ENCODE measurements around the gene GAP43.

The GAP43 gene

GRCh38 chr3:115658337-115659181 is 35.2 kb downstream of the GAP43 start:
- no peaks in the 10 kb centered on the region for H3K9me3 ChIP-seq
- peaks cover 0 to 19% (median 7%) of the 10 kb centered on the region in 4 donors for H3K4me1 ChIP-seq
- DNase-seq: peak; percentile 78 to 90
- no peaks in the 10 kb centered on the region for H3K36me3 ChIP-seq
- peak overlapping the region; percentile 93 to 98 for H3K27ac ChIP-seq
- TF ChIP-seq CTCF (IDR thresholded peaks at IDR 0.05): no peak
- peak overlapping the region; percentile 71 to 89 for H3K4me3 ChIP-seq
- intact Hi-C loops (cut with DNase I; ENCODE audit: low total_unique reads): loop anchor here (1.0 kb wide), 1 partner anchor 511 kb away; the partner anchor contains the start of gene ZBTB20
- H3K27me3 ChIP-seq: no peaks in the 10 kb centered on the region

DNA sequence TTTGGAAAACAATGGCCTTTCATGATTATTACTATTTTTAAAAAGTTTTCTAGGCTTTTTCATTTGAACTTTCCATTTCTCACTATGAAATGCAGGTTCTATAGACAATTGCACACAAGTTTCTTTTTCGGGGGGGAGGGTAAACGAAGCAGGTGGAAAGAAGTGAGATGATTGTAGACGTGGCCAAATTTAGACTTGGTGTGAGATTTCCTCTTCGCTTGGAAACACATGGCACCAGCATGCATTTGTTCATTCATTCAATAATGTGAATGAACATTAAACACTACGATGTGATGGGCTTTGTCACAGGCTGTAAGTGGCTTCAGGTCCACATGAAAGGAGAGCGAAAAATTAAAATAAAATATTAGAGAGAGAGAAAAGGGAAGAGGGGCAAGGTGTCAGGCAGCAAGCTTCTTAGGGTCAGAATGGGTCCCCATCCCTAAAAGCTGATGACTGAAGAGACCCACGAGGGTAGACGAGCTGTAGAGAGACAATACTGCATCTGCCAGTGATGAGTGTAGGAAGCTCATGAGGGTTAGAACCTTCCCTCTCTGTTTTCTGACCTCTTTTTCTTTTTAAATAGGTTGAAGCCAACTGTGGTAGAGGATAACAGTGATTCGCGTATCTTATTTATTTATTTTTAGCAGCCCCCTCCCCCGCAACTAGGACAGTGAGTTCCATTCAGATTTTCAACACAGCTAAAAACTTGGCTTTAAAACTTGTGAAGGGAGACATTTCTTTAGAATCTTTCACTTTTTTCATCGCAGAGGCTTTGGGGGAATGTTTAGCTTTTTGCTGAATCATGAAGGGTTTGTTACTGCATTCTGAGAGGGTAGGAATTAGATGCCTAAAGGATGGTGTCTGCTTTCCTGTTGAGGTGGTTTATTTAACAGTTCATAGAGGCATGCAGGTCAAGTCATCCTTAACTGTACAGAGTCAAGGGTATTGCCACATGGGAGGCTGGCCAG is 36.2 kb downstream of the GAP43 start:
- Histone ChIP-seq H3K4me1 (peaks cover 0 to 19% (median 7%) of the 10 kb centered on the region in 4 donors), H3K9me3 (no peaks in the 10 kb centered on the region), H3K27ac (peak overlapping the region; percentile 93 to 98), H3K4me3 (peak overlapping the region; percentile 71 to 89), H3K36me3 (no peaks in the 10 kb centered on the region), H3K27me3 (no peaks in the 10 kb centered on the region)
- TF ChIP-seq CTCF (IDR thresholded peaks at IDR 0.05): no peak
- intact Hi-C loops (cut with DNase I; ENCODE audit: low total_unique reads): no loop called here
- no peak for DNase-seq

GRCh38 chr3:115660646-115661337 is 37.5 kb downstream of the GAP43 start:
- Histone ChIP-seq H3K4me3 (no peak overlapping the region), H3K9me3 (no peaks in the 10 kb centered on the region), H3K27ac (peak overlapping the region; percentile 6 to 93), H3K27me3 (no peaks in the 10 kb centered on the region), H3K36me3 (no peaks in the 10 kb centered on the region), H3K4me1 (peaks cover 0 to 19% (median 7%) of the 10 kb centered on the region in 4 donors)
- no peak for DNase-seq
- no peak for TF ChIP-seq CTCF (IDR thresholded peaks at IDR 0.05)
- intact Hi-C loops (cut with DNase I; ENCODE audit: low total_unique reads): no loop called here

GRCh38 chr3:115662356-115662755 is 39.0 kb downstream of the GAP43 start:
- DNase-seq: no peak
- intact Hi-C loops (cut with DNase I; ENCODE audit: low total_unique reads): no loop called here
- Histone ChIP-seq H3K27me3 (no peaks in the 10 kb centered on the region), H3K4me3 (no peak overlapping the region), H3K27ac (no peak overlapping the region), H3K9me3 (no peaks in the 10 kb centered on the region), H3K36me3 (no peaks in the 10 kb centered on the region), H3K4me1 (peaks cover 0 to 31% (median 7%) of the 10 kb centered on the region in 4 donors)
- no peak for TF ChIP-seq CTCF (IDR thresholded peaks at IDR 0.05)

GRCh38 chr3:115663414-115663813 is 40.1 kb downstream of the GAP43 start:
- Histone ChIP-seq H3K27ac (no peak overlapping the region), H3K4me1 (peaks cover 0 to 32% (median 7%) of the 10 kb centered on the region in 4 donors), H3K36me3 (no peaks in the 10 kb centered on the region), H3K9me3 (no peaks in the 10 kb centered on the region), H3K27me3 (no peaks in the 10 kb centered on the region), H3K4me3 (no peak overlapping the region)
- intact Hi-C loops (cut with DNase I; ENCODE audit: low total_unique reads): no loop called here
- no peak for TF ChIP-seq CTCF (IDR thresholded peaks at IDR 0.05)
- no peak for DNase-seq

Measured in tibial artery (tissue), 4 donors.